Tibial nerve (tissue), 4 donors: ENCODE results near the gene UBE2E2.

Experiments
- EP300 ChIP-seq, 2 donors: sonication (generic); formaldehyde crosslinking; IDR thresholded peaks; one replicate each; pipeline ENCODE4 v1.6.1; 2017; ENCODE audit warnings: antibody characterized with exemption in 2 of 2, mild to moderate bottlenecking in 1 of 2
- TF ChIP-seq, protein P1 (sequence below), 5 experiments: fragments of 200-600 bp in 3 of 5; fragments of 450-650 bp in 2 of 5; sonication (generic) in 3 of 5; IDR thresholded peaks; one replicate each; pipeline ENCODE4 v1.5.1; 2016 to 2019; ENCODE audit warnings: antibody characterized with exemption in 5 of 5, mild to moderate bottlenecking in 3 of 5, moderate library complexity in 2 of 5

DNA sequence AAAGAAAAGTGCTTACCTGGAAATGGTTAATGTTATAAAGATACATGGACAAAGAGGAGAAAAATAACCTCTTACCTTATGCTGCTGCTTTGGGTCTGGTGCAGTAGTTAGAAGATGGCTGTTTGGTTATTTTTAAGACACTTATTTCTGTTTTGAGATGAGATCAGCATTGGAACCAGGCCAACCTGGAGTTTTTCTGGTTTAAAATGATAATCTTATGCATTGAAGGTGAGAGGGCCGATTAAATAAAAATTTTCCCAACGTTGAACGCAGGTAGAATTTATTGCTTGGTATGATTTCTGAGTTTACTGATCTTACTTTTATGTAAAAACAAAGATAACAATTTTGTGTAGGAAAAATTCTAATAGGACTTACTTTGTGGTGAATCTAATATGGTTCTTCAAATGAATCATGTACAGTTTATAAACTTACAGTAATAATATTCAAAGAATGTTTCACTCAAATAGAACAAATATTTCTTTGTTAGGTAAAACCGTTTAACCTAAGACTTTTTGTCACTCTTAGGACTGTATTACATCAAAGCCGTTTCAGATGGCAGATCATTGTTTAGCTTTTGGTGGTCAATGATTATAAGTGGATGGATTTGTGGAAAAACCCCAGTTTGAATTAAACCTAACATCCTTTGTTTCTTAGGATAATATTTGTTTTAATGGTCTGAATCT lies 14.9 kb downstream of the UBE2E2 start:
- no peak for TF ChIP-seq EP300 (IDR thresholded peaks at IDR 0.05)
- TF ChIP-seq, protein P1, sequence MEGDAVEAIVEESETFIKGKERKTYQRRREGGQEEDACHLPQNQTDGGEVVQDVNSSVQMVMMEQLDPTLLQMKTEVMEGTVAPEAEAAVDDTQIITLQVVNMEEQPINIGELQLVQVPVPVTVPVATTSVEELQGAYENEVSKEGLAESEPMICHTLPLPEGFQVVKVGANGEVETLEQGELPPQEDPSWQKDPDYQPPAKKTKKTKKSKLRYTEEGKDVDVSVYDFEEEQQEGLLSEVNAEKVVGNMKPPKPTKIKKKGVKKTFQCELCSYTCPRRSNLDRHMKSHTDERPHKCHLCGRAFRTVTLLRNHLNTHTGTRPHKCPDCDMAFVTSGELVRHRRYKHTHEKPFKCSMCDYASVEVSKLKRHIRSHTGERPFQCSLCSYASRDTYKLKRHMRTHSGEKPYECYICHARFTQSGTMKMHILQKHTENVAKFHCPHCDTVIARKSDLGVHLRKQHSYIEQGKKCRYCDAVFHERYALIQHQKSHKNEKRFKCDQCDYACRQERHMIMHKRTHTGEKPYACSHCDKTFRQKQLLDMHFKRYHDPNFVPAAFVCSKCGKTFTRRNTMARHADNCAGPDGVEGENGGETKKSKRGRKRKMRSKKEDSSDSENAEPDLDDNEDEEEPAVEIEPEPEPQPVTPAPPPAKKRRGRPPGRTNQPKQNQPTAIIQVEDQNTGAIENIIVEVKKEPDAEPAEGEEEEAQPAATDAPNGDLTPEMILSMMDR (IDR thresholded peaks at IDR 0.05): no peak
